HepG2 (cell line): ENCODE results near the gene ZFP69B. TPM values are rescaled to one million over a fixed set of nuclear protein-coding genes. Genes with fewer than 3 reads are reported as not detected.

Source experiments
- GTF2F1 ChIP-seq: fragments of 150-350 bp; IDR thresholded peaks from 2 replicates; pipeline ENCODE4 v1.6.1; 2014; ENCODE audit warnings: low read length
- ISL2 ChIP-seq: sonication (generic); formaldehyde crosslinking; IDR thresholded peaks from 2 replicates; pipeline ENCODE4 v1.5.0; 2020; ENCODE audit warnings: missing genetic modification reagents
- ISX ChIP-seq: sonication (generic); formaldehyde crosslinking; conservative IDR thresholded peaks from 2 replicates; pipeline ENCODE4 v1.5.0; 2020; ENCODE audit warnings: missing genetic modification reagents
- MAZ ChIP-seq, 2 experiments: sonication (generic) in 1 of 2; formaldehyde crosslinking in 1 of 2; IDR thresholded peaks; 2 replicates each; pipeline versions ENCODE4 v1.5.0 to v1.6.1; 2012 to 2020; ENCODE audit warnings: low read depth in 2 of 2, mild to moderate bottlenecking in 2 of 2, borderline replicate concordance in 1 of 2, improper control_type of control experiment in 1 of 2, low read length in 1 of 2, missing genetic modification reagents in 1 of 2, moderate library complexity in 1 of 2
- MEF2D ChIP-seq: sonication (generic); formaldehyde crosslinking; IDR thresholded peaks from 2 replicates; pipeline ENCODE4 v1.5.1; 2020; ENCODE audit warnings: mild to moderate bottlenecking, missing genetic modification reagents
- MTF2 ChIP-seq: sonication (generic); formaldehyde crosslinking; IDR thresholded peaks from 2 replicates; pipeline ENCODE4 v1.5.0; 2020; ENCODE audit warnings: missing genetic modification reagents, borderline replicate concordance
- POGK ChIP-seq: sonication (generic); formaldehyde crosslinking; conservative IDR thresholded peaks from 2 replicates; pipeline ENCODE4 v1.8.0; 2022; ENCODE audit warnings: mild to moderate bottlenecking, moderate library complexity, missing genetic modification reagents
- RAD21 ChIP-seq: fragments of 450-650 bp; formaldehyde crosslinking; IDR thresholded peaks from 2 replicates; pipeline ENCODE4 v1.5.0; 2020; ENCODE audit warnings: mild to moderate bottlenecking
- SALL1 ChIP-seq: sonication (generic); formaldehyde crosslinking; IDR thresholded peaks from 2 replicates; pipeline ENCODE4 v1.8.0; 2022; ENCODE audit warnings: mild to moderate bottlenecking, missing genetic modification reagents
- SALL2 ChIP-seq: sonication (generic); formaldehyde crosslinking; IDR thresholded peaks from 2 replicates; pipeline ENCODE4 v1.8.1; 2023; ENCODE audit warnings: mild to moderate bottlenecking, missing genetic modification reagents, inconsistent platforms
- TBP ChIP-seq: sonication (generic); formaldehyde crosslinking; IDR thresholded peaks from 2 replicates; pipeline ENCODE4 v1.5.0; 2020; ENCODE audit warnings: missing genetic modification reagents
- ZBTB39 ChIP-seq: sonication (generic); formaldehyde crosslinking; IDR thresholded peaks from 2 replicates; pipeline ENCODE4 v1.5.0; 2020; ENCODE audit warnings: missing genetic modification reagents
- ZHX1 ChIP-seq: sonication (generic); formaldehyde crosslinking; IDR thresholded peaks from 2 replicates; pipeline ENCODE4 v1.8.1; 2022; ENCODE audit warnings: low read depth, mild to moderate bottlenecking, missing genetic modification reagents
- ZNF646 ChIP-seq: sonication (generic); formaldehyde crosslinking; IDR thresholded peaks from 2 replicates; pipeline ENCODE4 v1.9.0; 2021; ENCODE audit warnings: mild to moderate bottlenecking, missing genetic modification reagents
- polyA plus RNA-seq, 8 experiments: library from polyadenylated mRNA; depleted of rRNA in 3 of 8; stranded (reverse) in 7 of 8; unstranded in 1 of 8; fragments of >200 nt; fragmentation: Illumina TruSeq in 4 of 8; extraction: Trizol in 4 of 8; gene quantifications; 2 replicates each; pipeline versions ENCODE4 v1.2.1 to v1.2.3, GENCODE V29; 2011 to 2016; ENCODE audit warnings: low read depth in 4 of 8, missing spikeins in 1 of 8, mixed read lengths in 1 of 8; ENCODE audit not compliant: insufficient read depth in 1 of 8
- total RNA-seq, 5 experiments: library from RNA; depleted of rRNA; stranded (reverse); fragments of >200 nt; fragmentation: Illumina TruSeq; extraction: Trizol; gene quantifications; 2 replicates each; pipeline ENCODE4 v1.2.3, GENCODE V29; 2016; ENCODE audit warnings: low read depth in 1 of 5

Gene ZFP69B
- total and polyA plus RNA-seq, 2 of the 13 experiments (the other 11 are each of a cell fraction or from before 2014, with no cell fraction given): 4.6 to 7.7 TPM

GRCh38 chr1:40449684-40450494 lies at the start of gene ZFP69B (continued):
- peak; percentile 89; the same call in 1 of the 2 replicates for TF ChIP-seq TBP (CRISPR knock-in tag)
- TF ChIP-seq ZBTB39 (CRISPR knock-in tag): 0 out of 2 replicates have a peak, but pooled peaks have one; percentile 60
- TF ChIP-seq ZHX1: peak; percentile 70; the same call in 1 of the 2 replicates
- 0 out of 2 replicates have a peak, but pooled peaks have one; percentile 49 for TF ChIP-seq GTF2F1
- TF ChIP-seq SALL2 (CRISPR knock-in tag): peak; percentile 42; the same call in 1 of the 2 replicates
- peak; percentile 68; the same call in 1 of the 2 replicates for TF ChIP-seq POGK (CRISPR knock-in tag)
- peak; percentile 89 for TF ChIP-seq SALL1 (CRISPR knock-in tag)
- TF ChIP-seq MAZ (IDR thresholded peaks at IDR 0.05; ENCODE audit: borderline replicate concordance, low read depth, low read length): peak; percentile 74; the same call in 1 of the 2 replicates
- TF ChIP-seq MAZ (CRISPR knock-in tag; IDR thresholded peaks at IDR 0.05; ENCODE audit: low read depth): peak; percentile 91
- TF ChIP-seq MEF2D (CRISPR knock-in tag): no peak
- TF ChIP-seq RAD21: peak; percentile 63
- TF ChIP-seq MTF2 (CRISPR knock-in tag): peak; percentile 84
- TF ChIP-seq ISL2: 0 out of 2 replicates have a peak, but pooled peaks have one; percentile 31
- no peak for TF ChIP-seq ZNF646 (CRISPR knock-in tag)
- no peak for TF ChIP-seq ISX (CRISPR knock-in tag)
